SK-N-DZ (cell line): ENCODE data around the gene VWA5B2.
"Not testable (repeated sequence)": the region's sequence is repeated elsewhere in the genome, so short reads cannot be mapped to it uniquely, and the experiment has no call there.

Experiments
- DNase-seq: peaks from one replicate; pipeline ENCODE4 v3.0.0-alpha.2; 2015; ENCODE audit warnings: low spot score

VWA5B2 gene

DNA sequence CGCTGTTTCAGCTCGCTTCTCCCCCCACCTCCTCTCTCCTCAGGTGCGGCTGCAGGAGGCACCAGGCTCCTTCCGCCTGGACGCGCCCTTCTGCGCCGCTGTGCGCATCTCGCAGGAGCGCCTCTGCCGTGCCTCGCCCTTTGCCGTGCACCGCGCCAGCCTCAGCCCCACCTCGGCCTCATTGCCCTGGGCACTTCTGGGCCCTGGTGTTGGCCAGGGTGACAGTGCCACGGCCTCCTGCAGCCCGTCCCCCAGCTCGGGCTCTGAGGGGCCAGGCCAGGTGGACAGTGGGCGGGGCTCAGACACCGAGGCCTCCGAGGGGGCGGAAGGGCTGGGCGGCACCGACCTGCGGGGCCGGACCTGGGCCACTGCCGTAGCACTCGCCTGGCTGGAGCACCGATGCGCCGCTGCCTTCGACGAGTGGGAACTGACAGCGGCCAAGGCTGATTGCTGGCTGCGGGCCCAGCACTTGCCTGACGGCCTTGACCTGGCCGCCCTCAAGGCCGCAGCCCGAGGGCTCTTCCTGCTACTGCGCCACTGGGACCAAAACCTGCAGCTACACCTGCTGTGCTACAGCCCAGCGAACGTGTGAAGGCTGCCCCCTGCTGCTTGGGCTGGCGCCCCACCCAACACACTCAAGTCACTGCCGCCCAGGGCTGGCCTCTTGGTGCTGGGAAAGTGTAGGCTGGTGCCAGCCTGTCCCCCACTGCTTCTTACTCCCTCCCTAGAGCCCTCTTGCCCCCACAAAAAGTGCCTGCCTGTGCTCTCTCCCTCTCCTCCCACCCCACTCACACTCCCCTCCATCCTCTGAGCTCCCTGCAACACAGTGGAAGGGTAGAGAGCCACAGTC is 12.3 kb downstream of the VWA5B2 start:
- DNase-seq: no peak

GRCh38 chr3:184242297-184242685 is 12.9 kb downstream of the VWA5B2 start:
- DNase-seq: no peak

DNA sequence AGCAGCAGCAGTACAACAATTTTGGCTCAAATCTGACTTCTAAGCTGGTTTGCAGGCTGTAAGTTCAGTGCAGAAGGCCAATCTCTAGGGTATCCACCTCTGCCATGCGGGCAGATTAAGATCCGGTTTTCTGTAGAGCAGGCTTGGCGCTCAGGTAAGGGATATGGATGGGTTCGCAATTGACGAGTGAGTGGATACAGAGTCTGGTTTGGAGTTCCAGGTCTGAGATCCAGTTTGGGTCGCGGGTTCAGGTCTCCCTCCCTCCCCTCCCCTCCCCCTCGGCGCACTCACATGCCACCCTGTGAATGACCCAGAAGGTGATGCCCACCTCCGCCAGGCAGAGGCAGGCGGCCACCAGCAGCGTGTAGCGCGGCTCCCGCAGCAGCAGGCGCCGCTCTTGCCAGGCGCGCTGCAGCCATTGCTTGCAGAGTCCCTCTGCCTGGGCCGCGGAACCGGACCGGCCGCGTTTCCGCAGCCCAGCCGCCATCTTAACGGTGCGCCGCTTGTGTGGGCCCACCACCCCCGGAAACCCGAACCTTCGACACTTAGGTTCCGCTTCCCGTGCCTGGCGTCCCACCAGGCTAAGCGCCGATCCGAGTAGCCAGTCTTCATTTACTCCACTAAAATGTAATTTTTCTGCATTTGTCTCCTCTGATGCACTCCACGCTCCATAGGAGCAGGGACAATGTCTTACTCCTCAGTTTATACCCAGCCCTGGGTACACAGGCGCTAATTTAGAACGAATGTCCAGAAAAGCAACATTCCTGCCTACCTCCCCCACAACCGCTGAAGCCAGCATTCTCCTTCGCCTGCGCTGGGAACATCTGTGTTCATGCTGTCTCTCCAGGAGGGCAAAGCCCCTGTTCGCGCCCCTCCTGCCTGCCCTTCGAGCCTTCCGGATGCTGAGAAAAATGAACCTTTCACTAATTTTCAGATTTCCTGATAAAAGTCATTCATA is 19.3 kb downstream of the VWA5B2 start, which contains the start of gene ALG3:
Gene ALG3, minus strand, starts transcription at position 509 of the 958 bp plus-strand sequence. Its CDS starts 22 bp downstream, at position 487.
- peak; percentile 89 for DNase-seq

GRCh38 chr3:184249412-184250166 is 20.2 kb downstream of the VWA5B2 start, which contains the start of gene EEF1AKMT4:
Gene EEF1AKMT4, plus strand, starts transcription at chr3:184249672. Its CDS starts 23 bp downstream, at chr3:184249695.
- peak; percentile 99 for DNase-seq

GRCh38 chr3:184250167-184250828 is 20.9 kb downstream of the VWA5B2 start:
- peak; percentile 96 for DNase-seq

- no peak for DNase-seq
Observed at GRCh38 chr3:184255291-184256039, 26.1 kb downstream of the VWA5B2 start.

DNA sequence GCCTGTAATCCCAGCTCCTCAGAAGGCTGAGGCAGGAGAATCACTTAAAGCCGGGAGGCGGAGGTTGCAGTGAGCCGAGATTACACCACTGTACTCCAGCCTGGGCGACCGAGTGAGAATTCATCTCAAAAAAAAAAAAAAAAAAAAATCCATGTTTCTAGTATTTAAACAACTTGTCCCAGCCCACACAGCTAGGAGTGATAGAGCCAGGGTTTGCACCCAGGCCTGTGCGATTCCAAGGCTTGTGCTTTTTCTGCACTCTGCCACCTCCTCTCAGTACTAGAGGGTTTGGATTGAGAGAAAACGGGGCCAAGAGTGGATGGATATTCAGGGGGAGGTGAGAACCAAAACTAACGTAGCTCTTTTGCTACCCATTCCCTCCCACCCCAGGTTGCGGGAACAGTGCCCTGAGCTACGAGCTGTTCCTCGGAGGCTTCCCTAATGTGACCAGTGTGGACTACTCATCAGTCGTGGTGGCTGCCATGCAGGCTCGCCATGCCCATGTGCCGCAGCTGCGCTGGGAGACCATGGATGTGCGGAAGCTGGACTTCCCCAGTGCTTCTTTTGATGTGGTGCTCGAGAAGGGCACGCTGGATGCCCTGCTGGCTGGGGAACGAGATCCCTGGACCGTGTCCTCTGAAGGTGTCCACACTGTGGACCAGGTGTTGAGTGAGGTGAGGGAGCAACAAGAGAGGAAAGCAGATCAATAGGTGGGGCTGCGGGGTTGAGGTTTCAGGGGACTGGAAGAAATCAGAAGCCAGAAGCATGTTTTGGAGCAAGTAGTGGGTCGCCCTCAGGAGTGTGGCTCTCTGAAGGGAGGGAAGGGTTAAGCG is 27.9 kb downstream of the VWA5B2 start:
- DNase-seq: no peak

GRCh38 chr3:184258926-184259325 is 29.5 kb downstream of the VWA5B2 start:
- no peak for DNase-seq

GRCh38 chr3:184259396-184259877 is 30.1 kb downstream of the VWA5B2 start:
- DNase-seq: no peak

DNA sequence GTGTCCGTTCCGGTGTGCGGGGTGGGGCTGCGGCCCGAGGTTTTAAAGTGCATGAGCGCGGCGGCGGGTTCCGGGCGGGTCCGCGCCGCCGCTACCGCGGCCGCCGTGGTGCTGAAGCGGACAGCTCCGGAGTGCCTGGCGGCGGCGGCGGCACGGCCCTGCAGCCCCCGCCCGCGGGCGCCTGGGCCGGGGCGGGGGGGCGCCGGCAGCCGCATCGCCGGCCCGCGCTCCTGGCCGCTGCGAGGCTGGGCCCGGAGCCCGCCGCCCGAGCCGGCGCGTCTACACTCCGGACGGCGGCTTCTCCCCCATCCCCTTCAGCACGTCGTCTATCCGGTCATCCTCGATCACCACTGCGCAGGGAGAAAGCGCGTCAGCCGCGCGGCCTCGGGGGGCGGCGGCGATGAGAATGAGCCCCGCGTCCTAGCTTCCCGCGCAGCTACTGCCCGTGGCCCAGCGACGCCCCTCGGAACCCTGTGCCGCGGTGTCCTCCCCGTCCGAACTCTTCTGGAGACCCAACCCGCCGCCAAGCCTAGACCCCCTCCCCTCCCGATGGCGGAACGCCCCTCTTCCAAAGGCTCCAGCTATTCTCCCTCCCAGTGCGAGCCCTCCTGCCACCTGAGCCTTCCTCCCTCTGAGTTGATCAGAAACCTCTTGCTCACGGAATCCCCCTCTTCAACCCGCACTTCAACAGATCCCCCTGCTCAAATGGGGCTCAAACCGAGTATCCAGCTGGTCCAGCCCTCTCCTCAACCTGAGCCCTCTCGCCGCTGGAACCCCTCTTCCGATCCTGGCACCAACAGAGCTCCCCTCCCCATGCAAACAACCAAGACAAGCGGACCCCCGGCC is 30.7 kb downstream of the VWA5B2 start:
- peak; percentile 47 for DNase-seq

DNA sequence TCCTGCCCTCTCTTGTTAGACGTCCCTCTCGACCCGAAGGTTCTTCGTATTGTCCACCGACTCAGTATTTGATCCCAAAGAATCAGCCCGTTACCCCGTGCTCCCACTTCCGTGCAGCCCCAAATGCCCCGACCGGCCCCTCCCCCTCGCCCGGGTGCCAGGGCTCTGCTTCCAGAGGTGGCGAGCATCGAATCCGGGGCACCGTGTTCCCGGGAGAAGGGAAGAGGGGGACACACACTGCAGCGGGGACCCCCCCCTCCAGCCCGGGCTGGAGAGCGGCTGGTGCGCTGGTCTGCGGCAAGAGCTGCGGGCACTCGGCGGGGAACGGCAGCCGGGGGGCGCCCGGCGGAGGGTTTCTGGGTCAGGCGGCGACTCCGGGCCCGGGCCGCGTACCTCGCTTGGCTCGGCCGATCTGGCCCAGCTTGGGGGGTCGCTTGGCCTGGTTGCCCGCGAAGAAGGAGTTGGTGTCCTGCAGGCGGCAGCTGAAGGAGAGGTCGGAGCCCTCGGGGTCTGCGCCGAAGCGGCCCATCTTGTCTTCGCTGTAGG is 31.4 kb downstream of the VWA5B2 start:
- peak; percentile 39 for DNase-seq

- DNase-seq: peak; percentile 97
Observed at GRCh38 chr3:184261270-184261853, 32.0 kb downstream of the VWA5B2 start, which contains the start of gene CAMK2N2. Gene CAMK2N2, minus strand, starts transcription at chr3:184261553. Its CDS starts 268 bp downstream, at chr3:184261285.

DNA sequence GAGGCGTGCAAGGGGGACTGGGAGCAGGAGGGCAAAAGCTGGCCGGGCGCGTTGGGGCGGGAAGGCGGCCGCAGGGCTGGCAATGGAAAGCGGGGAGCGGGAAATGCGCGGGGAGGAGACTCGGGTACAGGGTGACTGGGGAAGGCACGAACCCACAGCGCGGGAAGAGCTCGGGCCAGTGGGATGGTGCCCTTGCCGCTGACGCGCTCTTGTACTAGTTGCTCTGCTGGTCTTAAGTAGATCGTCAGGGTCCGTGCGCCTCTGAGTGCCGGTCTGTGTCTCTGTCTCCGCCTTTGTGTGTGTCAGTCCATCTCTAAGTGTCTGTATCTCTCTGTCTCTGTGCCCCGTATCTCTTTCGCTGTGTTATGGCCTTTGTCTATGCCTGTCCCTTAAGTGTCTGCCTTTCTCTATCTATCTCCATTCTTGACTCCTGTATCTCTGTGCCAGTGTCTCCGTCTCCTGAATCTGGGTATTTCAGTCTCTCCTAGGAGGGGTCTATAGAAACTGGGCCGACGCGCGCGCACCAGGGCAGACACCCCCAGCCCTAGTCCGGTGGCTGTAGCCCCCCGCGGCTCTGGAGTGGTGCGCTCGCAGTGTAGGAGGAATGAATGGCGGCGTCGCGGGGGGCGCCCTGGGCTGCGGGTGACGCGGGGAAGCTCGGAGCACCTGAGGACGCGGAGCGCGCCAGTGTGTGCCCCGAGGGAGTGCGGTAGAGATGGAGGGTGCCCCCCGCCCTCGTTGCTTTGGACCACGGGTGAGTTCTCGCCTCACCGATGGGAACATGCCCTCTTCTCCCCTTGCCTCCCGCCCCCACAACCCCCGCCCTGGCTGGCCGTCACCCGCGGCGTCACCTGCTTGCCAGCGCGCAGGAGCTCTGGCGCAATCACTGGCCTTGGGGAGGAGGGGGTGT is 32.7 kb downstream of the VWA5B2 start:
- no peak for DNase-seq

- no peak for DNase-seq
Observed at GRCh38 chr3:184262764-184263179, 33.4 kb downstream of the VWA5B2 start.

GRCh38 chr3:184267249-184267648 is 37.9 kb downstream of the VWA5B2 start:
- not testable (repeated sequence) for DNase-seq

DNA sequence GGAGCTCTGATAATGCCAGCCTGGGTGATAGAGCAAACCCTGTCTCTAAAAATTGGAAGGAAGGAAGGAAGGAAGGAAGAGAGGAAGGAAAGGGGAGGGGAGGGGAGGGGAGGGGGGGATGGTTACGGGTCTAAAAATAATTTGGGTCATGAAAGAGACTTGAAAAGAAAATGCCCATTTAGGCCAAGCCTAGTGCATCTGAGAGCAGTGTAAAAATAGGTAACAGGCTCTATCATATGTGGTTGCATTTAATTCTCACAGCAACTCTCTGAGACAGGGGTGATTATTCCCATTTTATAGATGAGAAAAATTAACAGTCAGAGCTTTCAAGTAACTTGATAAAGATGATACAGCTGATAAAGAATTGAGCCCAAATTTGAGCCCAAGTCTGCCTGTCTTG is 42.9 kb downstream of the VWA5B2 start:
- DNase-seq: no peak
